GM21717 (cell line): ENCODE measurements around the gene PLXNB2.
"Not testable (repeated sequence)": the region's sequence is repeated elsewhere in the genome, so short reads cannot be mapped to it uniquely, and the experiment has no call there.

Experiments used
- ATAC-seq: cut with Tn5 transposase; IDR thresholded peaks from one replicate; pipeline ENCODE4 v1.9.1; 2021; ENCODE audit warnings: mild to moderate bottlenecking, moderate library complexity; ENCODE audit not compliant: unreplicated experiment

Gene PLXNB2

GRCh38 chr22:50281384-50281760 lies 26.1 kb downstream of the PLXNB2 start:
- ATAC-seq, result no peak

GRCh38 chr22:50280708-50281383 lies 26.6 kb downstream of the PLXNB2 start:
- ATAC-seq, result no peak

GRCh38 chr22:50280022-50280707 lies 27.3 kb downstream of the PLXNB2 start:
- no peak for ATAC-seq

GRCh38 chr22:50278956-50279619 lies 28.4 kb downstream of the PLXNB2 start:
- ATAC-seq, result no peak

GRCh38 chr22:50278461-50278860 lies 29.0 kb downstream of the PLXNB2 start:
- ATAC-seq, result no peak

GRCh38 chr22:50277761-50278160 lies 29.7 kb downstream of the PLXNB2 start:
- ATAC-seq, result no peak

GRCh38 chr22:50276143-50276542 lies 31.3 kb downstream of the PLXNB2 start:
- no peak for ATAC-seq

GRCh38 chr22:50275181-50276055 lies 32.0 kb downstream of the PLXNB2 start:
- ATAC-seq, result no peak

GRCh38 chr22:50274771-50275170 lies 32.7 kb downstream of the PLXNB2 start:
- ATAC-seq, result no peak

GRCh38 chr22:50274311-50274710 lies 33.1 kb downstream of the PLXNB2 start:
- no peak for ATAC-seq

- ATAC-seq, result not testable (repeated sequence)
Measured at GRCh38 chr22:50273781-50274180, 33.7 kb downstream of the PLXNB2 start.

- ATAC-seq, result not testable (repeated sequence)
Measured at GRCh38 chr22:50273352-50273751, 34.1 kb downstream of the PLXNB2 start.

GRCh38 chr22:50272044-50272802 lies 35.2 kb downstream of the PLXNB2 start:
- ATAC-seq, result no peak

- no peak for ATAC-seq
Measured at GRCh38 chr22:50271519-50271970, 35.9 kb downstream of the PLXNB2 start.

GRCh38 chr22:50270666-50271394 lies 36.6 kb downstream of the PLXNB2 start:
- ATAC-seq, result no peak

GRCh38 chr22:50269970-50270665 lies 37.3 kb downstream of the PLXNB2 start, which contains the start of gene MAPK11:
TSS of gene MAPK11 (minus strand) at chr22:50270380. CDS start at chr22:50270292, 88 bp downstream.
- no peak for ATAC-seq

GRCh38 chr22:50269573-50269969 lies 37.9 kb downstream of the PLXNB2 start:
- no peak for ATAC-seq

- ATAC-seq, result no peak
Measured at GRCh38 chr22:50268655-50269113, 38.8 kb downstream of the PLXNB2 start.
